GM23338 (cell line): ENCODE results near the gene RAG1. TPM values are rescaled to one million over a fixed set of nuclear protein-coding genes. Genes with fewer than 3 reads are reported as not detected.

Source experiments
- ATAC-seq: fragments of 200-7000 bp; cut with Tn5 transposase; 3 replicates; pipeline ENCODE4 v1.9.1; 2020
- DNase-seq: peaks from one replicate; pipeline ENCODE4 v3.0.0-alpha.2; 2015; ENCODE audit warnings: low spot score
- H2AFZ ChIP-seq: fragments of 200-600 bp; sonication (generic); 2 replicates; pipeline ENCODE4 v1.8.0; 2016; ENCODE audit warnings: antibody characterized with exemption, mild to moderate bottlenecking, moderate library complexity
- H3F3A ChIP-seq: fragments of 200-600 bp; sonication (generic); replicated peaks from 2 replicates; pipeline ENCODE4 v1.8.0; 2017; ENCODE audit warnings: antibody characterized with exemption, mixed run types, low read depth
- H3K27ac ChIP-seq: fragments of 200-600 bp; sonication (generic); 2 replicates; pipeline ENCODE4 v1.6.1; 2016; ENCODE audit warnings: low read depth
- H3K27me3 ChIP-seq: fragments of 200-600 bp; sonication (generic); 2 replicates; pipeline ENCODE4 v1.8.0; 2016; ENCODE audit warnings: mild to moderate bottlenecking, mixed run types, moderate library complexity; ENCODE audit not compliant: insufficient read depth
- H3K36me3 ChIP-seq: fragments of 200-600 bp; sonication (generic); 2 replicates; pipeline ENCODE4 v1.8.0; 2016; ENCODE audit warnings: mild to moderate bottlenecking; ENCODE audit not compliant: insufficient read depth
- H3K4me1 ChIP-seq: fragments of 200-600 bp; sonication (generic); 2 replicates; pipeline ENCODE4 v1.8.0; 2016; ENCODE audit warnings: mild to moderate bottlenecking, moderate library complexity; ENCODE audit not compliant: insufficient read depth
- H3K4me2 ChIP-seq: fragments of 200-600 bp; sonication (generic); 2 replicates; pipeline ENCODE4 v1.7.1; 2017; ENCODE audit warnings: mixed run types
- H3K4me3 ChIP-seq: fragments of 200-600 bp; sonication (generic); 2 replicates; pipeline ENCODE4 v1.6.1; 2016; ENCODE audit warnings: mixed run types
- H3K79me2 ChIP-seq: fragments of 200-600 bp; sonication (generic); replicated peaks from 2 replicates; pipeline ENCODE4 v1.8.0; 2017; ENCODE audit warnings: mild to moderate bottlenecking; ENCODE audit not compliant: insufficient read depth
- H3K9me2 ChIP-seq: fragments of 200-600 bp; sonication (generic); 2 replicates; pipeline ENCODE4 v1.8.0; 2017; ENCODE audit not compliant: insufficient read depth
- H4K20me1 ChIP-seq: fragments of 200-600 bp; sonication (generic); replicated peaks from 2 replicates; pipeline ENCODE4 v1.8.0; 2017; ENCODE audit warnings: mild to moderate bottlenecking; ENCODE audit not compliant: insufficient read depth
- H3K27ac Mint-ChIP-seq: 2 replicates; pipeline ENCODE4 v1.8.0; 2020; ENCODE audit warnings: inconsistent platforms, mild to moderate bottlenecking, moderate library complexity, mixed read lengths
- H3K27me3 Mint-ChIP-seq: 3 replicates; pipeline ENCODE4 v1.8.0; 2022; ENCODE audit warnings: low read depth, mild to moderate bottlenecking, moderate library complexity, mixed read lengths, inconsistent platforms; ENCODE audit not compliant: insufficient read depth, poor library complexity
- H3K36me3 Mint-ChIP-seq: 3 replicates; pipeline ENCODE4 v1.8.0; 2021; ENCODE audit warnings: low read depth, mild to moderate bottlenecking, inconsistent platforms, moderate library complexity, mixed read lengths
- H3K4me1 Mint-ChIP-seq: 3 replicates; pipeline ENCODE4 v1.8.0; 2020; ENCODE audit warnings: mild to moderate bottlenecking, inconsistent platforms, mixed read lengths
- H3K4me3 Mint-ChIP-seq: 3 replicates; pipeline ENCODE4 v1.8.0; 2021; ENCODE audit warnings: moderate library complexity, mild to moderate bottlenecking, inconsistent platforms, mixed read lengths
- H3K9me3 Mint-ChIP-seq: 3 replicates; pipeline ENCODE4 v1.8.0; 2020; ENCODE audit warnings: moderate library complexity, mild to moderate bottlenecking, inconsistent platforms, mixed read lengths
- CREB1 ChIP-seq: fragments of 250-450 bp; sonication (Bioruptor Pico); IDR thresholded peaks from 2 replicates; pipeline ENCODE4 v1.5.0; 2020; ENCODE audit warnings: low read depth, mild to moderate bottlenecking, moderate library complexity
- CTCF ChIP-seq, 2 experiments: fragments of 200-600 bp in 1 of 2; sonication (generic) in 1 of 2; conservative IDR thresholded peaks; 2 replicates each; pipeline versions ENCODE4 v1.5.1 to v1.6.1; 2016 to 2017; ENCODE audit warnings: antibody characterized with exemption in 2 of 2, low read depth in 2 of 2, mild to moderate bottlenecking in 2 of 2, moderate library complexity in 1 of 2
- ETS1 ChIP-seq: IDR thresholded peaks from 2 replicates; pipeline ENCODE4 v1.6.1; 2016; ENCODE audit warnings: antibody characterized with exemption
- EZH2 ChIP-seq: fragments of 200-600 bp; sonication (generic); IDR thresholded peaks from one replicate; pipeline ENCODE4 v1.8.0; 2017; ENCODE audit warnings: antibody characterized with exemption, mild to moderate bottlenecking, low read depth; ENCODE audit not compliant: unreplicated experiment
- EZH2phosphoT487 ChIP-seq: fragments of 200-600 bp; sonication (generic); IDR thresholded peaks from one replicate; pipeline ENCODE4 v1.8.1; 2018; ENCODE audit warnings: antibody characterized with exemption; ENCODE audit not compliant: unreplicated experiment
- JUNB ChIP-seq: IDR thresholded peaks from one replicate; pipeline ENCODE4 v1.6.1; 2016; ENCODE audit warnings: antibody characterized with exemption; ENCODE audit not compliant: unreplicated experiment
- NANOG ChIP-seq: IDR thresholded peaks from 2 replicates; pipeline ENCODE4 v1.6.1; 2016; ENCODE audit warnings: antibody characterized with exemption, borderline replicate concordance
- POLR2AphosphoS5 ChIP-seq: IDR thresholded peaks from 2 replicates; pipeline ENCODE4 v1.6.1; 2016; ENCODE audit warnings: antibody characterized with exemption, low read depth
- ZNF114 ChIP-seq: fragments of 250-450 bp; sonication (Bioruptor Pico); IDR thresholded peaks from 2 replicates; pipeline ENCODE4 v1.5.0; 2020; ENCODE audit warnings: mild to moderate bottlenecking, moderate library complexity
- ZNF331 ChIP-seq: fragments of 250-450 bp; sonication (Bioruptor Pico); IDR thresholded peaks from 2 replicates; pipeline ENCODE4 v1.5.0; 2020; ENCODE audit warnings: low read depth, mild to moderate bottlenecking, moderate library complexity
- polyA plus RNA-seq: library from polyadenylated mRNA; unstranded; fragments of >200 nt; fragmentation: Nextera tagmentation; extraction: Ambion mirVana; gene quantifications from 2 replicates; pipeline ENCODE4 v1.2.1, GENCODE V29; 2016
- total RNA-seq: library from RNA; depleted of rRNA; stranded (reverse); fragments of >200 nt; shearing (Covaris generic); gene quantifications from 2 replicates; pipeline ENCODE4 v1.2.3, GENCODE V29; 2014
- TF ChIP-seq, protein P1 (sequence below): IDR thresholded peaks from one replicate; pipeline ENCODE4 v1.6.1; 2018; ENCODE audit warnings: antibody characterized with exemption; ENCODE audit not compliant: unreplicated experiment
- TF ChIP-seq, protein P2 (sequence below): fragments of 250-450 bp; sonication (Bioruptor Pico); IDR thresholded peaks from 2 replicates; pipeline ENCODE4 v1.5.0; 2020; ENCODE audit warnings: mild to moderate bottlenecking, moderate library complexity

RAG1 gene
- total and polyA plus RNA-seq, 2 experiments from 2014 or later: 0.89 to 1.4 TPM

GRCh38 chr11:36628141-36628540 lies 60.3 kb downstream of the RAG1 start (continued):
- no peak for TF ChIP-seq ETS1
- TF ChIP-seq, protein P1, sequence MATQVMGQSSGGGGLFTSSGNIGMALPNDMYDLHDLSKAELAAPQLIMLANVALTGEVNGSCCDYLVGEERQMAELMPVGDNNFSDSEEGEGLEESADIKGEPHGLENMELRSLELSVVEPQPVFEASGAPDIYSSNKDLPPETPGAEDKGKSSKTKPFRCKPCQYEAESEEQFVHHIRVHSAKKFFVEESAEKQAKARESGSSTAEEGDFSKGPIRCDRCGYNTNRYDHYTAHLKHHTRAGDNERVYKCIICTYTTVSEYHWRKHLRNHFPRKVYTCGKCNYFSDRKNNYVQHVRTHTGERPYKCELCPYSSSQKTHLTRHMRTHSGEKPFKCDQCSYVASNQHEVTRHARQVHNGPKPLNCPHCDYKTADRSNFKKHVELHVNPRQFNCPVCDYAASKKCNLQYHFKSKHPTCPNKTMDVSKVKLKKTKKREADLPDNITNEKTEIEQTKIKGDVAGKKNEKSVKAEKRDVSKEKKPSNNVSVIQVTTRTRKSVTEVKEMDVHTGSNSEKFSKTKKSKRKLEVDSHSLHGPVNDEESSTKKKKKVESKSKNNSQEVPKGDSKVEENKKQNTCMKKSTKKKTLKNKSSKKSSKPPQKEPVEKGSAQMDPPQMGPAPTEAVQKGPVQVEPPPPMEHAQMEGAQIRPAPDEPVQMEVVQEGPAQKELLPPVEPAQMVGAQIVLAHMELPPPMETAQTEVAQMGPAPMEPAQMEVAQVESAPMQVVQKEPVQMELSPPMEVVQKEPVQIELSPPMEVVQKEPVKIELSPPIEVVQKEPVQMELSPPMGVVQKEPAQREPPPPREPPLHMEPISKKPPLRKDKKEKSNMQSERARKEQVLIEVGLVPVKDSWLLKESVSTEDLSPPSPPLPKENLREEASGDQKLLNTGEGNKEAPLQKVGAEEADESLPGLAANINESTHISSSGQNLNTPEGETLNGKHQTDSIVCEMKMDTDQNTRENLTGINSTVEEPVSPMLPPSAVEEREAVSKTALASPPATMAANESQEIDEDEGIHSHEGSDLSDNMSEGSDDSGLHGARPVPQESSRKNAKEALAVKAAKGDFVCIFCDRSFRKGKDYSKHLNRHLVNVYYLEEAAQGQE: no peak

- no peak for ATAC-seq
- H3K4me2 ChIP-seq: no peak overlapping the region
- TF ChIP-seq CTCF (conservative IDR thresholded peaks at IDR 0.05; ENCODE audit: low read depth in 2 of 2) (no peak), ETS1 (no peak), CREB1 (CRISPR knock-in tag) (no peak), POLR2AphosphoS5 (no peak), ZNF114 (CRISPR knock-in tag) (no peak), ZNF331 (CRISPR knock-in tag) (no peak), JUNB (no peak), EZH2phosphoT487 (no peak), EZH2 (no peak), NANOG (no peak)
- TF ChIP-seq, protein P2, sequence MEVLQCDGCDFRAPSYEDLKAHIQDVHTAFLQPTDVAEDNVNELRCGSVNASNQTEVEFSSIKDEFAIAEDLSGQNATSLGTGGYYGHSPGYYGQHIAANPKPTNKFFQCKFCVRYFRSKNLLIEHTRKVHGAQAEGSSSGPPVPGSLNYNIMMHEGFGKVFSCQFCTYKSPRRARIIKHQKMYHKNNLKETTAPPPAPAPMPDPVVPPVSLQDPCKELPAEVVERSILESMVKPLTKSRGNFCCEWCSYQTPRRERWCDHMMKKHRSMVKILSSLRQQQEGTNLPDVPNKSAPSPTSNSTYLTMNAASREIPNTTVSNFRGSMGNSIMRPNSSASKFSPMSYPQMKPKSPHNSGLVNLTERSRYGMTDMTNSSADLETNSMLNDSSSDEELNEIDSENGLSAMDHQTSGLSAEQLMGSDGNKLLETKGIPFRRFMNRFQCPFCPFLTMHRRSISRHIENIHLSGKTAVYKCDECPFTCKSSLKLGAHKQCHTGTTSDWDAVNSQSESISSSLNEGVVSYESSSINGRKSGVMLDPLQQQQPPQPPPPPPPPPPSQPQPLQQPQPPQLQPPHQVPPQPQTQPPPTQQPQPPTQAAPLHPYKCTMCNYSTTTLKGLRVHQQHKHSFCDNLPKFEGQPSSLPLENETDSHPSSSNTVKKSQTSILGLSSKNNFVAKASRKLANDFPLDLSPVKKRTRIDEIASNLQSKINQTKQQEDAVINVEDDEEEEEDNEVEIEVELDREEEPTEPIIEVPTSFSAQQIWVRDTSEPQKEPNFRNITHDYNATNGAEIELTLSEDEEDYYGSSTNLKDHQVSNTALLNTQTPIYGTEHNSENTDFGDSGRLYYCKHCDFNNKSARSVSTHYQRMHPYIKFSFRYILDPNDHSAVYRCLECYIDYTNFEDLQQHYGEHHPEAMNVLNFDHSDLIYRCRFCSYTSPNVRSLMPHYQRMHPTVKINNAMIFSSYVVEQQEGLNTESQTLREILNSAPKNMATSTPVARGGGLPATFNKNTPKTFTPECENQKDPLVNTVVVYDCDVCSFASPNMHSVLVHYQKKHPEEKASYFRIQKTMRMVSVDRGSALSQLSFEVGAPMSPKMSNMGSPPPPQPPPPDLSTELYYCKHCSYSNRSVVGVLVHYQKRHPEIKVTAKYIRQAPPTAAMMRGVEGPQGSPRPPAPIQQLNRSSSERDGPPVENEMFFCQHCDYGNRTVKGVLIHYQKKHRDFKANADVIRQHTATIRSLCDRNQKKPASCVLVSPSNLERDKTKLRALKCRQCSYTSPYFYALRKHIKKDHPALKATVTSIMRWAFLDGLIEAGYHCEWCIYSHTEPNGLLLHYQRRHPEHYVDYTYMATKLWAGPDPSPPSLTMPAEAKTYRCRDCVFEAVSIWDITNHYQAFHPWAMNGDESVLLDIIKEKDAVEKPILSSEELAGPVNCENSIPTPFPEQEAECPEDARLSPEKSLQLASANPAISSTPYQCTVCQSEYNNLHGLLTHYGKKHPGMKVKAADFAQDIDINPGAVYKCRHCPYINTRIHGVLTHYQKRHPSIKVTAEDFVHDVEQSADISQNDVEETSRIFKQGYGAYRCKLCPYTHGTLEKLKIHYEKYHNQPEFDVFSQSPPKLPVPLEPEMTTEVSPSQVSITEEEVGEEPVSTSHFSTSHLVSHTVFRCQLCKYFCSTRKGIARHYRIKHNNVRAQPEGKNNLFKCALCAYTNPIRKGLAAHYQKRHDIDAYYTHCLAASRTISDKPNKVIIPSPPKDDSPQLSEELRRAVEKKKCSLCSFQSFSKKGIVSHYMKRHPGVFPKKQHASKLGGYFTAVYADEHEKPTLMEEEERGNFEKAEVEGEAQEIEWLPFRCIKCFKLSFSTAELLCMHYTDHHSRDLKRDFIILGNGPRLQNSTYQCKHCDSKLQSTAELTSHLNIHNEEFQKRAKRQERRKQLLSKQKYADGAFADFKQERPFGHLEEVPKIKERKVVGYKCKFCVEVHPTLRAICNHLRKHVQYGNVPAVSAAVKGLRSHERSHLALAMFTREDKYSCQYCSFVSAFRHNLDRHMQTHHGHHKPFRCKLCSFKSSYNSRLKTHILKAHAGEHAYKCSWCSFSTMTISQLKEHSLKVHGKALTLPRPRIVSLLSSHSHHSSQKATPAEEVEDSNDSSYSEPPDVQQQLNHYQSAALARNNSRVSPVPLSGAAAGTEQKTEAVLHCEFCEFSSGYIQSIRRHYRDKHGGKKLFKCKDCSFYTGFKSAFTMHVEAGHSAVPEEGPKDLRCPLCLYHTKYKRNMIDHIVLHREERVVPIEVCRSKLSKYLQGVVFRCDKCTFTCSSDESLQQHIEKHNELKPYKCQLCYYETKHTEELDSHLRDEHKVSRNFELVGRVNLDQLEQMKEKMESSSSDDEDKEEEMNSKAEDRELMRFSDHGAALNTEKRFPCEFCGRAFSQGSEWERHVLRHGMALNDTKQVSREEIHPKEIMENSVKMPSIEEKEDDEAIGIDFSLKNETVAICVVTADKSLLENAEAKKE: no peak
These were observed 61.0 kb downstream of the RAG1 start for GRCh38 chr11:36628765-36629244.

More at GRCh38 chr11:36628765-36629244, 61.0 kb downstream of the RAG1 start:
- Histone ChIP-seq H4K20me1 (no peaks in the 10 kb centered on the region), H3K79me2 (no peaks in the 10 kb centered on the region), H3K36me3 (no peaks in the 10 kb centered on the region), H3K9me2 (no peaks in the 10 kb centered on the region), H3F3A (no peaks in the 10 kb centered on the region), H3K4me3 (no peak overlapping the region), H3K27ac (no peak overlapping the region), H2AFZ (no peak overlapping the region), H3K4me1 (no peaks in the 10 kb centered on the region), H3K27me3 (no peaks in the 10 kb centered on the region)
- Mint-ChIP-seq H3K4me1 (no peaks in the 10 kb centered on the region), H3K4me3 (no peak overlapping the region), H3K27ac (no peak overlapping the region), H3K36me3 (no peaks in the 10 kb centered on the region), H3K9me3 (no peaks in the 10 kb centered on the region), H3K27me3 (no peaks in the 10 kb centered on the region)
- no peak for DNase-seq
